ENCODE measurements around the gene ARSA.
"Not testable (repeated sequence)": the region's sequence is repeated elsewhere in the genome, so short reads cannot be mapped to it uniquely, and the experiment has no call there.

DNA sequence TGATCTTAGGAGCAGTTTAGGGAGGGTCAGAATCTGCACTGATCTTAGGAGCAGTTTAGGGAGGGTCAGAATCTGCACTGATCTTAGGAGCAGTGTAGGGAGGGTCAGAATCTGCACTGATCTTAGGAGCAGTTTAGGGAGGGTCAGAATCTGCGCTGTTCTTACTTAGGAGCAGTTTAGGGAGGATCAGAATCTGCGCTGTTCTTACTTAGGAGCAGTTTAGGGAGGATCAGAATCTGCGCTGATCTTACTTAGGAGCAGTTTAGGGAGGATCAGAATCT, 15.8 kb upstream of the ARSA start:
- not testable (repeated sequence) for TF ChIP-seq POLR2AphosphoS5 (IDR thresholded peaks at IDR 0.05)
- TF ChIP-seq, protein P1, sequence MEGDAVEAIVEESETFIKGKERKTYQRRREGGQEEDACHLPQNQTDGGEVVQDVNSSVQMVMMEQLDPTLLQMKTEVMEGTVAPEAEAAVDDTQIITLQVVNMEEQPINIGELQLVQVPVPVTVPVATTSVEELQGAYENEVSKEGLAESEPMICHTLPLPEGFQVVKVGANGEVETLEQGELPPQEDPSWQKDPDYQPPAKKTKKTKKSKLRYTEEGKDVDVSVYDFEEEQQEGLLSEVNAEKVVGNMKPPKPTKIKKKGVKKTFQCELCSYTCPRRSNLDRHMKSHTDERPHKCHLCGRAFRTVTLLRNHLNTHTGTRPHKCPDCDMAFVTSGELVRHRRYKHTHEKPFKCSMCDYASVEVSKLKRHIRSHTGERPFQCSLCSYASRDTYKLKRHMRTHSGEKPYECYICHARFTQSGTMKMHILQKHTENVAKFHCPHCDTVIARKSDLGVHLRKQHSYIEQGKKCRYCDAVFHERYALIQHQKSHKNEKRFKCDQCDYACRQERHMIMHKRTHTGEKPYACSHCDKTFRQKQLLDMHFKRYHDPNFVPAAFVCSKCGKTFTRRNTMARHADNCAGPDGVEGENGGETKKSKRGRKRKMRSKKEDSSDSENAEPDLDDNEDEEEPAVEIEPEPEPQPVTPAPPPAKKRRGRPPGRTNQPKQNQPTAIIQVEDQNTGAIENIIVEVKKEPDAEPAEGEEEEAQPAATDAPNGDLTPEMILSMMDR (IDR thresholded peaks at IDR 0.05), result not testable (repeated sequence)

All from gastroesophageal sphincter (tissue), 3 donors.